Measurements from ENCODE around the gene SOWAHD. TPM values are rescaled to one million over a fixed set of nuclear protein-coding genes. Genes with fewer than 3 reads are reported as not detected.

The SOWAHD gene
- polyA plus RNA-seq, 3 donors, result 3.8 to 7.4 (median 4.0) TPM

DNA sequence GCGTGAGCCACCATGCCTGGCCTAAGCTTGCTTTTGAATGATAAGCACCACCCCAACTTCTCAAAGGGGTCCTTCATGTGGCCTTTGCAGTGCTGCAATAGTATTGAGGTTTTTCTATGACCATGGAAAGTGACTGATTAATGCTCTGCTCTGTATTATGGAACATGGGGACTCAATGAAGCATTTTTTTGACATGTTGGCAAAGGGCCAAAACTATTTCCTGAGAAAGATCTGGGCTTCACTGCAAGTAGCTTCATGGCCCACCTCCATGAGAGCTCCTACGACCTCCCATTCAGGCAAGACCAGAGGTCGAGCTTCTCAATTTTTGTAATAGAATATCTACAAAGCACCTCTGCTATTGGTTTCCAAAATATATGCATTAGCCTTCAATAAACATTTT is 48.8 kb upstream of the SOWAHD start:
- Mint-ChIP-seq H3K9me3 (peaks cover 0 to 3% (median 0%) of the 10 kb centered on the region in 7 donors), H3K27me3 (ENCODE audit: low read depth in 3 of 3) (peaks cover 0 to 22% (median 3%) of the 10 kb centered on the region in 3 donors), H3K36me3 (no peaks in the 10 kb centered on the region), H3K27ac (peak overlapping the region in 1 of 7 donors; percentile 0), H3K4me1 (peaks cover 7% of the 10 kb centered on the region), H3K4me3 (no peak overlapping the region)
- WGBS (ENCODE audit: insufficient coverage), result no CpG with 5 or more reads among the region's 3 CpGs
- Histone ChIP-seq H3K4me3 (replicated peaks in 1 of 3; ENCODE audit: low read depth in 2 of 3, low read length in 3 of 3) (no peak overlapping the region), H3K4me1 (ENCODE audit: control insufficient read depth in 1 of 2, insufficient read depth in 2 of 2, low read length in 2 of 2) (no peaks in the 10 kb centered on the region), H3K27me3 (ENCODE audit: control insufficient read depth in 2 of 2, insufficient read depth in 2 of 2, low read length in 2 of 2) (no peaks in the 10 kb centered on the region), H3K36me3 (replicated peaks in 1 of 2; ENCODE audit: control insufficient read depth in 1 of 2, insufficient read depth in 2 of 2, low read length in 2 of 2) (no peaks in the 10 kb centered on the region), H3K4me2 (replicated peaks; ENCODE audit: extremely low read depth, low read length, poor library complexity, severe bottlenecking) (no peak overlapping the region), H3K9me3 (replicated peaks in 1 of 2; ENCODE audit: control insufficient read depth in 1 of 2, insufficient read depth in 1 of 2, low read length in 2 of 2) (no peaks in the 10 kb centered on the region), H3K27ac (ENCODE audit: low read depth in 1 of 2, low read length in 2 of 2) (no peak overlapping the region), H4K20me1 (ENCODE audit: insufficient read depth, low read length) (no peaks in the 10 kb centered on the region), H3K9ac (ENCODE audit: insufficient read depth, low read length, poor library complexity, severe bottlenecking) (no peak overlapping the region), H2AFZ (ENCODE audit: insufficient read depth, low read depth, low read length, poor library complexity, severe bottlenecking) (no peak overlapping the region), H3K79me2 (ENCODE audit: insufficient read depth, low read length) (no peaks in the 10 kb centered on the region)
- TF ChIP-seq, protein P1, sequence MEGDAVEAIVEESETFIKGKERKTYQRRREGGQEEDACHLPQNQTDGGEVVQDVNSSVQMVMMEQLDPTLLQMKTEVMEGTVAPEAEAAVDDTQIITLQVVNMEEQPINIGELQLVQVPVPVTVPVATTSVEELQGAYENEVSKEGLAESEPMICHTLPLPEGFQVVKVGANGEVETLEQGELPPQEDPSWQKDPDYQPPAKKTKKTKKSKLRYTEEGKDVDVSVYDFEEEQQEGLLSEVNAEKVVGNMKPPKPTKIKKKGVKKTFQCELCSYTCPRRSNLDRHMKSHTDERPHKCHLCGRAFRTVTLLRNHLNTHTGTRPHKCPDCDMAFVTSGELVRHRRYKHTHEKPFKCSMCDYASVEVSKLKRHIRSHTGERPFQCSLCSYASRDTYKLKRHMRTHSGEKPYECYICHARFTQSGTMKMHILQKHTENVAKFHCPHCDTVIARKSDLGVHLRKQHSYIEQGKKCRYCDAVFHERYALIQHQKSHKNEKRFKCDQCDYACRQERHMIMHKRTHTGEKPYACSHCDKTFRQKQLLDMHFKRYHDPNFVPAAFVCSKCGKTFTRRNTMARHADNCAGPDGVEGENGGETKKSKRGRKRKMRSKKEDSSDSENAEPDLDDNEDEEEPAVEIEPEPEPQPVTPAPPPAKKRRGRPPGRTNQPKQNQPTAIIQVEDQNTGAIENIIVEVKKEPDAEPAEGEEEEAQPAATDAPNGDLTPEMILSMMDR (IDR thresholded peaks at IDR 0.05), result no peak
- DNase-seq, result no peak
- intact Hi-C loops (cut with micrococcal nuclease), result no loop called here

DNA sequence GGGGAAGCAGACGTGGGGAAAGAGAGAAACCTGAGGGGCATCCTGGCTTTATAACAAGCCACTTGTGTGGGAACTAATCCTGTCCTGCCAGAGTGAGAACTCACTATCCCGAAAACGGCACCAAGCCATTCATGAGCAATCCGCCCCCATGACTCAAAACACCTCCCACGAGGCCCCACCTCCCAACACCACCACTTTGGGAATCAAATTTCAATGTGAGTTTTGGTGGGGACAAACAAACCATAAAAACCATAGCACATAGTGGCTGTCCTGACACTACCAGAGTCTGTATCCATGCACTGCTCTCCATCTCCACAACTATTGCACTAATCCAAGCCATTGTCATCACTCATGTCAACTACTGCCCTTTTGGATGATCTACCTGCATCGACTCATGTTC is 36.9 kb upstream of the SOWAHD start:
- Histone ChIP-seq H4K20me1 (ENCODE audit: insufficient read depth, low read length) (no peaks in the 10 kb centered on the region), H3K9ac (ENCODE audit: insufficient read depth, low read length, poor library complexity, severe bottlenecking) (no peak overlapping the region), H3K27me3 (ENCODE audit: control insufficient read depth in 2 of 2, insufficient read depth in 2 of 2, low read length in 2 of 2) (no peaks in the 10 kb centered on the region), H3K36me3 (replicated peaks in 1 of 2; ENCODE audit: control insufficient read depth in 1 of 2, insufficient read depth in 2 of 2, low read length in 2 of 2) (no peaks in the 10 kb centered on the region), H3K79me2 (ENCODE audit: insufficient read depth, low read length) (no peaks in the 10 kb centered on the region), H3K4me2 (replicated peaks; ENCODE audit: extremely low read depth, low read length, poor library complexity, severe bottlenecking) (no peak overlapping the region), H2AFZ (ENCODE audit: insufficient read depth, low read depth, low read length, poor library complexity, severe bottlenecking) (no peak overlapping the region), H3K4me3 (replicated peaks in 1 of 3; ENCODE audit: low read depth in 2 of 3, low read length in 3 of 3) (no peak overlapping the region), H3K27ac (ENCODE audit: low read depth in 1 of 2, low read length in 2 of 2) (no peak overlapping the region), H3K9me3 (replicated peaks in 1 of 2; ENCODE audit: control insufficient read depth in 1 of 2, insufficient read depth in 1 of 2, low read length in 2 of 2) (no peaks in the 10 kb centered on the region), H3K4me1 (ENCODE audit: control insufficient read depth in 1 of 2, insufficient read depth in 2 of 2, low read length in 2 of 2) (peaks cover 0 to 6% of the 10 kb centered on the region in 2 donors)
- Mint-ChIP-seq H3K4me1 (peaks cover 18% of the 10 kb centered on the region), H3K27me3 (ENCODE audit: low read depth in 3 of 3) (peaks cover 0 to 7% (median 1%) of the 10 kb centered on the region in 3 donors), H3K27ac (peak overlapping the region in 1 of 7 donors; percentile 16), H3K4me3 (no peak overlapping the region), H3K9me3 (peaks cover 0 to 7% (median 0%) of the 10 kb centered on the region in 7 donors), H3K36me3 (no peaks in the 10 kb centered on the region)
- WGBS (ENCODE audit: insufficient coverage), result 100% methylated on average over 1 of the region's 6 CpGs
- intact Hi-C loops (cut with micrococcal nuclease), result no loop called here
- TF ChIP-seq, protein P1 (IDR thresholded peaks at IDR 0.05), result no peak
- no peak for DNase-seq
